HG02798 (cell line): ENCODE results near the gene CDCP2.
"Not testable (repeated sequence)": the region's sequence is repeated elsewhere in the genome, so short reads cannot be mapped to it uniquely, and the experiment has no call there.

Experiments
- ATAC-seq: cut with Tn5 transposase; IDR thresholded peaks from one replicate; pipeline ENCODE4 v1.9.1; 2021; ENCODE audit warnings: mild to moderate bottlenecking; ENCODE audit not compliant: unreplicated experiment, poor library complexity

The CDCP2 gene

GRCh38 chr1:54095546-54096226 is 57.1 kb downstream of the CDCP2 start:
- ATAC-seq: no peak

GRCh38 chr1:54094730-54095105 is 58.1 kb downstream of the CDCP2 start:
- not testable (repeated sequence) for ATAC-seq

- ATAC-seq: no peak
Observed at GRCh38 chr1:54094001-54094729, 58.6 kb downstream of the CDCP2 start.

DNA sequence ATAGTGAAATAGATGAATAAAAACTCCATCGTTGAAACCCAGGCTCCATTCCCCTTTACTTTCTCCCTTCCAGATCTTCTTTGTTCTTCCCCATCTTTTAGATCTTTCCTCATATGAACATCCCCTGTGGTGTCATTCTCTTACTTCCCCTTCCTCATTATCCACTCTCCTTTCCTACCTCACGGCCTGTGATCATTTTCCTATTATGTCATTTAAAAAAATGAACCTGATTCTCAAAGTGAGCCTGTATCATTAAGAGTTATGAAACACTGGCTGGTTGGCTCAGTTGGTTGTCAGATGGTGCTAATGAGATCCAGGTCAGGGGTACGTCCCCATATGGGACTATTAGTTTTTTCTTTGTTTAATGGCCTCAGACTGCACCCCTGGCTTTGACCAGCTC is 61.1 kb downstream of the CDCP2 start:
- no peak for ATAC-seq

- ATAC-seq: no peak
Observed at GRCh38 chr1:54088385-54088784, 64.4 kb downstream of the CDCP2 start.

GRCh38 chr1:54086754-54087153 is 66.0 kb downstream of the CDCP2 start:
- ATAC-seq: no peak

DNA sequence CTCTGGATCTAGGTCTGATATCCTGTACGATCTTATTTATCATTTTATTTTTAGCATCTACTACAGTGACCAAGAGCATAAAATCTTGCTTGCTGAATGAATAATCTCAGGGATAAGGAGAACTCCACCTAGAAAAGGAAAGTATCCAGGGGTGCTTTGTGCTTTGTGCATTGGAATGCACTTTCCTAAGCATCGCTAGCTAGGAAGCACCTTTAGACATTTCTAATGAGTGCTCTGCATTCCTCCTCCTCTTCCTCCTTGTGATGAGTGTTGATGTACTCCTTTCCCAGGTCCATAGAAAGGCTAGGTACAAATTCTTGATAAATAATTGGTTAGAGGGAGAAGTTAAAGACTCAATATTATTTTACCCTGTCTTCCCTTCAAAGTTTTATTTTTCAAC is 68.0 kb downstream of the CDCP2 start:
- no peak for ATAC-seq
